T-helper 1 cell treated with Interleukin-12 subunit alpha and Interleukin-12 subunit beta and Interleukin-4 antibody, amounts not matched to agents 30 ng/mL and 1 ng/mL, for 36 hours (primary cell): ENCODE data around the gene MZT2B. TPM values are rescaled to one million over a fixed set of nuclear protein-coding genes. Genes with fewer than 3 reads are reported as not detected.
"Not testable (repeated sequence)": the region's sequence is repeated elsewhere in the genome, so short reads cannot be mapped to it uniquely, and the experiment has no call there.

Experiments
- intact Hi-C: fragments of 100-400 bp; cut with micrococcal nuclease; formaldehyde crosslinking; loops from one replicate; pipeline ENCODE4 v1.15.1; 2024
- total RNA-seq: library from RNA; stranded (reverse); gene quantifications from 2 replicates; pipeline ENCODE4 v1.2.3, GENCODE V29; 2022

Gene MZT2B
- total RNA-seq, 1 donor from 2014 or later, result 290 TPM

- intact Hi-C loops, result no loop called here
Measured at GRCh38 chr2:130152816-130153595, 29.1 kb upstream of the MZT2B start.

- intact Hi-C loops, result not testable (repeated sequence)
Measured at GRCh38 chr2:130153721-130154422, 28.2 kb upstream of the MZT2B start.

GRCh38 chr2:130154423-130154770 lies 27.7 kb upstream of the MZT2B start:
- intact Hi-C loops, result not testable (repeated sequence)

GRCh38 chr2:130154773-130155765 lies 27.0 kb upstream of the MZT2B start:
- intact Hi-C loops, result no loop called here

GRCh38 chr2:130155956-130156623 lies 26.0 kb upstream of the MZT2B start:
- intact Hi-C loops, result loop anchor here (1.0 kb wide), 1 partner anchor 176 kb away; no protein-coding TSS in a partner anchor

- intact Hi-C loops, result loop anchor here (1.0 kb wide), 1 partner anchor 176 kb away; no protein-coding TSS in a partner anchor
Measured at GRCh38 chr2:130156624-130157004, 25.4 kb upstream of the MZT2B start.

- intact Hi-C loops, result not testable (repeated sequence)
Measured at GRCh38 chr2:130157354-130157753, 24.7 kb upstream of the MZT2B start.

- intact Hi-C loops, result not testable (repeated sequence)
Measured at GRCh38 chr2:130157825-130158514, 24.1 kb upstream of the MZT2B start.

- intact Hi-C loops, result no loop called here
Measured at GRCh38 chr2:130158631-130159030, 23.4 kb upstream of the MZT2B start.

GRCh38 chr2:130159376-130159775 lies 22.7 kb upstream of the MZT2B start:
- intact Hi-C loops, result not testable (repeated sequence)

- intact Hi-C loops, result no loop called here
Measured at GRCh38 chr2:130160131-130160530, 21.9 kb upstream of the MZT2B start.

- intact Hi-C loops, result not testable (repeated sequence)
Measured at GRCh38 chr2:130160838-130161705, 21.0 kb upstream of the MZT2B start.

GRCh38 chr2:130162486-130162885 lies 19.6 kb upstream of the MZT2B start:
- intact Hi-C loops, result not testable (repeated sequence)

GRCh38 chr2:130162968-130163367 lies 19.1 kb upstream of the MZT2B start:
- intact Hi-C loops, result no loop called here

GRCh38 chr2:130165293-130166016 lies 16.6 kb upstream of the MZT2B start:
- intact Hi-C loops, result no loop called here

GRCh38 chr2:130166611-130167010 lies 15.5 kb upstream of the MZT2B start:
- intact Hi-C loops, result not testable (repeated sequence)

- intact Hi-C loops, result not testable (repeated sequence)
Measured at GRCh38 chr2:130169163-130169562, 12.9 kb upstream of the MZT2B start.

- intact Hi-C loops, result no loop called here
Measured at GRCh38 chr2:130169896-130170295, 12.2 kb upstream of the MZT2B start.

GRCh38 chr2:130174866-130175265 lies 7.2 kb upstream of the MZT2B start:
- intact Hi-C loops, result not testable (repeated sequence)
